Testis (tissue), 2 donors: ENCODE results near the gene NUP98.

Experiments
- POLR2A ChIP-seq: fragments of 450-650 bp; IDR thresholded peaks from one replicate; pipeline ENCODE4 v1.6.1; 2017; ENCODE audit warnings: antibody characterized with exemption, mild to moderate bottlenecking, moderate library complexity
- TF ChIP-seq, protein P1 (sequence below), 3 experiments: fragments of 450-650 bp in 2 of 3; fragments of 200-600 bp in 1 of 3; sonication (generic) in 1 of 3; IDR thresholded peaks; one replicate each; pipeline ENCODE4 v1.5.1; 2016 to 2019; ENCODE audit warnings: antibody characterized with exemption in 3 of 3, mild to moderate bottlenecking in 2 of 3, moderate library complexity in 1 of 3

GRCh38 chr11:3684129-3684818 lies 113.1 kb downstream of the NUP98 start:
- TF ChIP-seq POLR2A: no peak
- TF ChIP-seq, protein P1, sequence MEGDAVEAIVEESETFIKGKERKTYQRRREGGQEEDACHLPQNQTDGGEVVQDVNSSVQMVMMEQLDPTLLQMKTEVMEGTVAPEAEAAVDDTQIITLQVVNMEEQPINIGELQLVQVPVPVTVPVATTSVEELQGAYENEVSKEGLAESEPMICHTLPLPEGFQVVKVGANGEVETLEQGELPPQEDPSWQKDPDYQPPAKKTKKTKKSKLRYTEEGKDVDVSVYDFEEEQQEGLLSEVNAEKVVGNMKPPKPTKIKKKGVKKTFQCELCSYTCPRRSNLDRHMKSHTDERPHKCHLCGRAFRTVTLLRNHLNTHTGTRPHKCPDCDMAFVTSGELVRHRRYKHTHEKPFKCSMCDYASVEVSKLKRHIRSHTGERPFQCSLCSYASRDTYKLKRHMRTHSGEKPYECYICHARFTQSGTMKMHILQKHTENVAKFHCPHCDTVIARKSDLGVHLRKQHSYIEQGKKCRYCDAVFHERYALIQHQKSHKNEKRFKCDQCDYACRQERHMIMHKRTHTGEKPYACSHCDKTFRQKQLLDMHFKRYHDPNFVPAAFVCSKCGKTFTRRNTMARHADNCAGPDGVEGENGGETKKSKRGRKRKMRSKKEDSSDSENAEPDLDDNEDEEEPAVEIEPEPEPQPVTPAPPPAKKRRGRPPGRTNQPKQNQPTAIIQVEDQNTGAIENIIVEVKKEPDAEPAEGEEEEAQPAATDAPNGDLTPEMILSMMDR (IDR thresholded peaks at IDR 0.05): no peak
